Activated T-cell treated with anti-CD3 and anti-CD28 coated beads, Interleukin-2, amount 50 U/mL, for 24 hours (primary cell): Measurements from ENCODE around the gene ZNF674.

Source experiments
- DNase-seq: peaks from one replicate; pipeline ENCODE4 v3.0.0-alpha.2; 2020
- H3K27ac Mint-ChIP-seq: 2 replicates; pipeline ENCODE4 v1.8.0; 2020; ENCODE audit warnings: mild to moderate bottlenecking, mixed read lengths
- H3K27me3 Mint-ChIP-seq: 2 replicates; pipeline ENCODE4 v1.8.0; 2020; ENCODE audit warnings: mixed read lengths
- H3K36me3 Mint-ChIP-seq: 2 replicates; pipeline ENCODE4 v1.8.0; 2020; ENCODE audit warnings: low read depth, mixed read lengths
- H3K4me1 Mint-ChIP-seq: 2 replicates; pipeline ENCODE4 v1.8.0; 2020; ENCODE audit warnings: low read depth, mixed read lengths
- H3K4me3 Mint-ChIP-seq: 2 replicates; pipeline ENCODE4 v1.8.0; 2020; ENCODE audit warnings: mild to moderate bottlenecking, moderate library complexity, mixed read lengths
- H3K9me3 Mint-ChIP-seq: 2 replicates; pipeline ENCODE4 v1.8.0; 2020; ENCODE audit warnings: mixed read lengths

Gene ZNF674

GRCh38 chrX:46574774-46575381 is 29.7 kb upstream of the ZNF674 start:
- peaks cover 15% of the 10 kb centered on the region for H3K36me3 Mint-ChIP-seq
- H3K9me3 Mint-ChIP-seq, result no peaks in the 10 kb centered on the region
- H3K4me1 Mint-ChIP-seq, result peaks cover 51% of the 10 kb centered on the region
- peaks cover 25% of the 10 kb centered on the region for H3K27me3 Mint-ChIP-seq
- peak; percentile 64 for DNase-seq
- H3K4me3 Mint-ChIP-seq, result peak overlapping the region; percentile 78
- no peak overlapping the region for H3K27ac Mint-ChIP-seq

- DNase-seq, result peak; percentile 70
- Mint-ChIP-seq H3K4me3 (peak overlapping the region; percentile 76), H3K9me3 (no peaks in the 10 kb centered on the region)
Measured at GRCh38 chrX:46573892-46574773, 28.9 kb upstream of the ZNF674 start.

DNA sequence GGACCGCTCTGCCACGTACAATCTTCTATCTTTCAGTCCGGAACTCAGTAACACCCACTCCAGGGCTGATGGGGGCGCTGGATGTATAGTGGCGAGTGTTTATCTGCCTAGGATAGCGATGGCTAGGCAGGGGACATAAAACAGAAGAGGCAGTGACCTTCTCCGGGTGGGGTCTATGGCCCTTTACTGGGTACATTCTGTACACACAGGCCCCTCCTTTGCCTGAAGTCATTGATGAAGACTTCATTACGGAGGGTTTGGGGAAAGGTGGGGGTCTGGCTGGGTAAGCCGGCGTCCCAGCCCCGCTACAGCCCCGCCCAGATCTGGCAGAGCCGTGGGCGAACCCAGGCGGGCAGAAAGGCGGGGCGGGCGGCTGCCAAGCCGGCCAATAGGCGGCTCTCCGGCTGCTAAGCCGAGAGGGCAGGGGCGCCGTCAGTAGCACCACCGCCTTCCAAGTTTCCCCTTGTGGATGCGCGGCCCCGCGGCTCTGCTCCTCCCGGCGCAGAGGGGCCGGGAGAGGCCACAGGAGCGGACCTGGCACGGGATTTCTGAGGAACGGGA is 28.2 kb upstream of the ZNF674 start, which contains the start of gene CHST7:
TSS of gene CHST7 (plus strand) at position 435 of the 561 bp plus-strand sequence. CDS start 167 bp downstream, outside the sequence.
- peak within 1 kb of the TSS; percentile 91 for H3K27ac Mint-ChIP-seq
- H3K36me3 Mint-ChIP-seq, result peaks cover 8% of the 10 kb centered on the region
- peaks cover 46% of the 10 kb centered on the region for H3K4me1 Mint-ChIP-seq
- peak within 1 kb of the TSS; percentile 76 for H3K4me3 Mint-ChIP-seq
- H3K27me3 Mint-ChIP-seq, result peaks cover 32% of the 10 kb centered on the region
- DNase-seq, result peak; percentile 69
- H3K9me3 Mint-ChIP-seq, result no peaks in the 10 kb centered on the region

More at GRCh38 chrX:46573892-46574773, 28.9 kb upstream of the ZNF674 start:
- H3K27ac Mint-ChIP-seq, result peak overlapping the region; percentile 57
- H3K27me3 Mint-ChIP-seq, result peaks cover 27% of the 10 kb centered on the region
- peaks cover 46% of the 10 kb centered on the region for H3K4me1 Mint-ChIP-seq
- H3K36me3 Mint-ChIP-seq, result peaks cover 11% of the 10 kb centered on the region

DNA sequence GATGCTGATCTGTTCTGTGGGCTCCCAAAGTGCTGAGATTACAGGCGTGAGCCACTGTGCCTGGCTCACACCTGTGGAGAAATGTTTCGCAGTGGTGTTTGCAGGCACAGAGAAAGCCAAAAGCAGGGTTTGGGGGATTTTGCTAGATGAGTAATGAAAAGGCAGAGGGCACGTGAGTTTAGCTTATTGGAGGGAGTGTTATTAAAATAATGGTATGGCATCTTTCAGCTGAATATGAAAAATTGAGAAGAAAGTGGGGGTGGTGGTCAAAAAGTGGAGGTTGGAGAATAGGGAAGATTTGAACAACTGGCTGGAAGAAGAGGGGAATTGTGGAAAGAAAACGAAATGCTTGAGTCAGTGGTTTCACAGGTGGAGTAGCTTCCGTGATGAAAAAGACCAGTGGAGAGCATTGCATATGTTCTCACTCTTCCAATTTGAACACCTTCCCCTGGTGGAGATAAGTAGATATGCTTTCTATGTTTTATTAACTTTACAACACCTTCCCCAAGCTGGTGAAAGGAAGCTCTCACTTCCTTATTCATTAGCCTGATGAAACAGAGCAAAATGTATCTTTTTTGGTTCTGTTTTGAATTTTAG is 27.2 kb upstream of the ZNF674 start:
- DNase-seq, result peak; percentile 46
- peaks cover 2% of the 10 kb centered on the region for H3K36me3 Mint-ChIP-seq

GRCh38 chrX:46571423-46572339 is 26.5 kb upstream of the ZNF674 start:
- Mint-ChIP-seq H3K27ac (peak overlapping the region; percentile 91), H3K27me3 (peaks cover 26% of the 10 kb centered on the region), H3K4me3 (peak overlapping the region; percentile 76), H3K36me3 (no peaks in the 10 kb centered on the region), H3K4me1 (peaks cover 34% of the 10 kb centered on the region), H3K9me3 (no peaks in the 10 kb centered on the region)
- DNase-seq, result no peak

More for the DNA sequence above, 27.2 kb upstream of the ZNF674 start:
- H3K9me3 Mint-ChIP-seq, result no peaks in the 10 kb centered on the region
- H3K4me1 Mint-ChIP-seq, result peaks cover 40% of the 10 kb centered on the region
- peaks cover 28% of the 10 kb centered on the region for H3K27me3 Mint-ChIP-seq
- H3K27ac Mint-ChIP-seq, result peak overlapping the region; percentile 91
- peak overlapping the region; percentile 76 for H3K4me3 Mint-ChIP-seq

DNA sequence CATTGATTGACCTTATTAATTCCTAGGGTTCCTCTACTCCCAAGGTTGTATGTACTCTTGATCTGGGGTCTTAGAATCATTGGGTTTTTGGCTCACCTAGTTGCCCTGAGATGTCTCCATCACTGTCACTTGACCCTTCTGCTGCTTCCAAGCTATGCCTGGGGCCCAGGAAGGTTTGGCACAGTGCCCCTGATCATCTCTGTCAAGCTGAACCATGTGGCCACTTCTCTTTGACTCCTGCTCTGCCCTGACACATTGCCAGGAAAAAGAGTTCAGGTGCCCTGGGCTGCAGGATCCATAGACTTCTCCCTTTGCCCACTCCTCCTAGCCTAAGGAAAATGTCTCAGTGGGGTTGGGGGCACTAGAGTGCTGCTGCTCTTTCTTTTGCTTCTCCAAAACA is 24.4 kb upstream of the ZNF674 start:
- Mint-ChIP-seq H3K27me3 (peaks cover 32% of the 10 kb centered on the region), H3K9me3 (no peaks in the 10 kb centered on the region), H3K4me3 (no peak overlapping the region), H3K4me1 (peaks cover 25% of the 10 kb centered on the region), H3K36me3 (no peaks in the 10 kb centered on the region), H3K27ac (no peak overlapping the region)
- no peak for DNase-seq

DNA sequence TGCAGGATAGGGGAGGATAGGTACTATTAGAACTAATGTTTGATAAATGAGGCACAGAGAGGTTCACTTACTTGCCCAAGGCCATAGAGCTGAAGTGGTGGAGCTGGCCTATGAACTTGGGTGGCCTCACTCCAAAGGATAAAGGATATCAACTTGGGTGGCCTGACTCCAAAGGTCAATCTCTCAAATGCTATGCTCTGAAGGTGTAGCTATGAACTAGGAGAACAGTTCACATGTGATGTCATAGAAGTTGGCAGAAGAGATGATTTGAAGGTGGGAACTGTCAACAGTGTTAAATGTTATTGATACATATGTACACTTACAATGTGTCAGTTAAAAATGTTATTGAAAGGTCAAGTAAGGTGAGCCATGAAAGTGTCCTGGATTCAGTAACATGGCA is 22.2 kb upstream of the ZNF674 start:
- peaks cover 19% of the 10 kb centered on the region for H3K4me1 Mint-ChIP-seq
- DNase-seq, result no peak
- no peak overlapping the region for H3K27ac Mint-ChIP-seq
- no peak overlapping the region for H3K4me3 Mint-ChIP-seq
- H3K27me3 Mint-ChIP-seq, result peaks cover 40% of the 10 kb centered on the region
- no peaks in the 10 kb centered on the region for H3K9me3 Mint-ChIP-seq
- H3K36me3 Mint-ChIP-seq, result no peaks in the 10 kb centered on the region

- H3K36me3 Mint-ChIP-seq, result no peaks in the 10 kb centered on the region
- no peaks in the 10 kb centered on the region for H3K9me3 Mint-ChIP-seq
- H3K27me3 Mint-ChIP-seq, result peaks cover 29% of the 10 kb centered on the region
- peaks cover 12% of the 10 kb centered on the region for H3K4me1 Mint-ChIP-seq
- no peak for DNase-seq
- H3K27ac Mint-ChIP-seq, result no peak overlapping the region
- no peak overlapping the region for H3K4me3 Mint-ChIP-seq
Measured at GRCh38 chrX:46561824-46562657, 16.8 kb upstream of the ZNF674 start.

GRCh38 chrX:46559062-46559461 is 13.8 kb upstream of the ZNF674 start:
- H3K4me3 Mint-ChIP-seq, result no peak overlapping the region
- no peak for DNase-seq
- H3K27ac Mint-ChIP-seq, result no peak overlapping the region
- H3K36me3 Mint-ChIP-seq, result no peaks in the 10 kb centered on the region
- H3K4me1 Mint-ChIP-seq, result peaks cover 12% of the 10 kb centered on the region
- H3K27me3 Mint-ChIP-seq, result peaks cover 20% of the 10 kb centered on the region
- H3K9me3 Mint-ChIP-seq, result no peaks in the 10 kb centered on the region

DNA sequence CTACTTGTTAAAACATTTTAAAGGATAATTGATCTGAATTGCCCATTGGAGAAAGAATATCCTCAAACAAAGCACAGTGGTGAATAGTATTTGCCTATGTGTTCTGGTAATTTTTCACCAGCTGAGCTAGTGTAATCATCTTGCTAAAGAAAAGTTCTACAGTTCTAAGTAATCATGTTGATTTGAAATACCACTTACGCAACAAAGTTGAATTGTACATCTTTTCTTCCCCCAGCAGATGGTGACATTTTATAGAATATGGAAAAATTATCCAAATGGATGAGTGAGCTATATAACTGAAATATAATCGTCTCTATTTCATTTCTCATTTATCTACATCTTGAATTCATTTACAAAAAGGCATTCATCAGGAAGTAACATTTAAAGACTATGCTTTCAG is 9.7 kb upstream of the ZNF674 start:
- Mint-ChIP-seq H3K27me3 (peaks cover 9% of the 10 kb centered on the region), H3K9me3 (no peaks in the 10 kb centered on the region), H3K4me1 (no peaks in the 10 kb centered on the region), H3K27ac (no peak overlapping the region), H3K36me3 (no peaks in the 10 kb centered on the region), H3K4me3 (no peak overlapping the region)
- DNase-seq, result no peak

- no peak for DNase-seq
- H3K27me3 Mint-ChIP-seq, result peaks cover 7% of the 10 kb centered on the region
- no peak overlapping the region for H3K4me3 Mint-ChIP-seq
- H3K9me3 Mint-ChIP-seq, result no peaks in the 10 kb centered on the region
- H3K27ac Mint-ChIP-seq, result no peak overlapping the region
- H3K36me3 Mint-ChIP-seq, result peaks cover 3% of the 10 kb centered on the region
- H3K4me1 Mint-ChIP-seq, result peaks cover 2% of the 10 kb centered on the region
Measured at GRCh38 chrX:46553935-46554334, 8.7 kb upstream of the ZNF674 start.

- DNase-seq, result no peak
- Mint-ChIP-seq H3K27ac (no peak overlapping the region), H3K36me3 (peaks cover 21% of the 10 kb centered on the region), H3K9me3 (no peaks in the 10 kb centered on the region), H3K4me1 (peaks cover 16% of the 10 kb centered on the region), H3K27me3 (peaks cover 6% of the 10 kb centered on the region), H3K4me3 (no peak overlapping the region)
Measured at GRCh38 chrX:46551494-46552128, 6.4 kb upstream of the ZNF674 start.

- no peak for DNase-seq
- no peaks in the 10 kb centered on the region for H3K9me3 Mint-ChIP-seq
- no peak overlapping the region for H3K27ac Mint-ChIP-seq
- H3K4me3 Mint-ChIP-seq, result no peak overlapping the region
- H3K27me3 Mint-ChIP-seq, result peaks cover 9% of the 10 kb centered on the region
- peaks cover 37% of the 10 kb centered on the region for H3K36me3 Mint-ChIP-seq
- H3K4me1 Mint-ChIP-seq, result peaks cover 19% of the 10 kb centered on the region
Measured at GRCh38 chrX:46549914-46550313, 4.7 kb upstream of the ZNF674 start.
